GM20000 (cell line): Measurements from ENCODE around the gene ZNF772.

ENCODE experiments used
- DNase-seq: peaks from one replicate; pipeline ENCODE4 v3.0.0; 2012; ENCODE audit warnings: low spot score
- TF ChIP-seq, protein P1 (sequence below): IDR thresholded peaks from 2 replicates; pipeline ENCODE4 v1.5.1; 2012; ENCODE audit warnings: mild to moderate bottlenecking, control low read depth; ENCODE audit errors: extremely low read depth, missing control alignments

Gene ZNF772

DNA sequence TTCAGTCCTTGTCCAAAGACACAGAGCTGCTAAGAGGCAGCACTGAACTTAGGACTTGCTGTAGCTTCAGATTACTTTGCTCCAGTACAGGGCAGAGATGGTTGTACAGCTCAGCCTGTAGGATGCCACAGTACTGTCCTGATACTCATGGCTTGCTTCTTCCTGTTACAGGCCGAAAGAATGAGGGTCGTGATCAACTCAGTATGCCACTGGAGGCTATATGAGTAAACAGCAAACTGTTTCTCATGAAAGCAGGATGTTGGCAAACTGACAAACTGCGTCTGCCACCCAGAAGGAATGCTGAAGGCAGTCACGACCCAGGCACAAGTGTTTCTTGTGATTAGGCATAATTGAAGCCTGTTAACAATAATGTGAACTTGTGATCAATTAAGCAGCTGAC is 39.4 kb downstream of the ZNF772 start:
- TF ChIP-seq, protein P1, sequence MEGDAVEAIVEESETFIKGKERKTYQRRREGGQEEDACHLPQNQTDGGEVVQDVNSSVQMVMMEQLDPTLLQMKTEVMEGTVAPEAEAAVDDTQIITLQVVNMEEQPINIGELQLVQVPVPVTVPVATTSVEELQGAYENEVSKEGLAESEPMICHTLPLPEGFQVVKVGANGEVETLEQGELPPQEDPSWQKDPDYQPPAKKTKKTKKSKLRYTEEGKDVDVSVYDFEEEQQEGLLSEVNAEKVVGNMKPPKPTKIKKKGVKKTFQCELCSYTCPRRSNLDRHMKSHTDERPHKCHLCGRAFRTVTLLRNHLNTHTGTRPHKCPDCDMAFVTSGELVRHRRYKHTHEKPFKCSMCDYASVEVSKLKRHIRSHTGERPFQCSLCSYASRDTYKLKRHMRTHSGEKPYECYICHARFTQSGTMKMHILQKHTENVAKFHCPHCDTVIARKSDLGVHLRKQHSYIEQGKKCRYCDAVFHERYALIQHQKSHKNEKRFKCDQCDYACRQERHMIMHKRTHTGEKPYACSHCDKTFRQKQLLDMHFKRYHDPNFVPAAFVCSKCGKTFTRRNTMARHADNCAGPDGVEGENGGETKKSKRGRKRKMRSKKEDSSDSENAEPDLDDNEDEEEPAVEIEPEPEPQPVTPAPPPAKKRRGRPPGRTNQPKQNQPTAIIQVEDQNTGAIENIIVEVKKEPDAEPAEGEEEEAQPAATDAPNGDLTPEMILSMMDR: no peak
- no peak for DNase-seq

DNA sequence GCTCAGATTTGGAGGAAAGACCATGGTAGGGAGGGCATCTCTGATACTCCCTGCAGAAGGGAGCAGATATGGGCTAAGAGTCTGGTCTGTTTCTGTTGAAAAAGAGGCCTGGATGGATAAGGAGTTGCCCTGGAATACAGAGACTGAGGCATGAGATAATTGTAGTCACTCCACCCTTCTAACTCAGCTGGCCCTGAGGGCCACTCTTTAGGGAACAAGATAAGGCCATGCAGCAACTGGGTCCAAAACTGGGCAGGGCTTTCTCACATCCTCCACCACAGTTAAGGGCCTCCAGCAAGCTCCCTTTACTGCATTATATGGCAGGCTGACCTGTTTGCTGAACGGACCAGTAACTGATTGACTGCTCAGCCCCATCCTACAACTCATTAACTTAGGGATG is 40.9 kb downstream of the ZNF772 start:
- DNase-seq: no peak

DNA sequence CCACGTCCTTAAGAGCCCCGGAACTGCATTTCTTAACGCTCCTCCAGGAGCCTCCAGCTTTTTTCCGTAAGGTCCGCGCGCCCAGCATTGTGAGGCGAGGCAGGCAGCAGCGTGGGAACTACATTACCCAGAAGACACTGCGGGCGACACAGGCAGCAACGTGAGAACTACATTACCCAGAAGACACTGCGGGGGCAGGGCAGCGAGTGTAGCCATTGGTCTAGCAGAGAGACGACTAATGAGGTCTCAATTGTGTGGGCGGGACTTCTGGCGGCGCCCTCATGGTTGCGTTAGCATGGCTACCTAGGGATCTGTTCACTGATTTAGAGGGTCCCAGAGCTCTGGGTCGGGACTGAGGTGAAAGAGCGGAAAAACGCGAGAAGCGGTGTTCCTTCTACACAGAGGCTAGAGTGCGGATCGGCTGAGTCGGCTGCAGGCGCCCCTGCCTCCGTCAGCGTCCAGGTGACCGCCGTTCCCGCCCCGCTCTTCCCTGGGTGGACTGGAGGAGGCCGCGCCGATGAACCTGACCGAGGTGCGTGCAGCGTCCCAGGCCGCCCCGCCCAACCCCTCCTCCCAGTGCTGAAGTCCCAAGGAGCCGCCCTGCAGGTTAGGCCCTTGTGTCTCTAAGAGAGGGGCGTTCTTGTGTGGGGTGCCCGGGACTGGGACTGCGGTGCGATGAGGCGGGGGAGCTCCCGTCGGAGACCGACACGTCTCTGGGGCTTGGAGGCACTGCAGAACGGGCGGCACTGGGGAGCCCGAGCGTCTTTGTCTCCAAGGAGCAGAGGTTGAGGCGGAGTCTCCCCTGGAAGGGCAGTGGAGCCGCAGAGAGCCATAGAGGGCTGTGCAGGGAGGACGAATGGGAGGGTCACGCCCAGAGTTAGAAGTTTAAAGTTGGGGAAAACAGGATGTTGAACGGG is 42.0 kb downstream of the ZNF772 start, which contains the start of gene ZNF749:
Gene ZNF749, plus strand, starts transcription at position 264 of the 917 bp plus-strand sequence. Its CDS starts 254 bp downstream, at position 518.
- peak; percentile 95 for DNase-seq
- TF ChIP-seq, protein P1: no peak

More for the DNA sequence above, 40.9 kb downstream of the ZNF772 start:
- TF ChIP-seq, protein P1: no peak

DNA sequence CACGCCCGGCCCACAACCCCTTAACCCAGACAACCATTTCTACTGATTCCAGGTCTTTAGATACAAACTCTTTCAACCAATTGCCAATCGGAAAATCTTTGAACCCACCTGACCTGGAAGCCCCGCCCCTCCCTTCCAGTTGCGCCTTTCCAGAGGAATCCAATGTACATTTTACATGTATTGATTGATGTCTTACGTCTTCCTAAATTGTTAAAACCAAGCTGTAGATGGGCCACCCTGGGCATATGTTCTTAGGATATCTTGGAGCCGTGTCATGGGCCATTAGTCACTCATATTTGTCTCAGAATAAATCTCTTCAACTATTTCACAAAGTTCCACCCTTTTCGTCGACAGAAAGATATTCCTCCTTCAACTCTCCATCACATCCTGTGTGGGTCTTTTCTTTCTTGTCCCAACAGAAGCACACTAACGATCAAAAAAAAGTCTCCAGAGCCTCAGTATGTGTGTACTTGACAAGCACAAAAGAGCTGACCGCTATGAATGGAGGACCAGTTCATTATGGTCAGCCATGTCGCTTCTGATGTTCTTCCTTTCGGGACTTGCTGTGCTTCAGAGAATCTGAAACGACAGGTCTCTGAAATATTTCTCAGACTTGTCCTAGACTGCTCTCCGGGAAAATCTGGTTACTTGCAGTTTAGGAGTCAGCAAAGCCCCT is 42.8 kb downstream of the ZNF772 start:
- TF ChIP-seq, protein P1: no peak
- no peak for DNase-seq

DNA sequence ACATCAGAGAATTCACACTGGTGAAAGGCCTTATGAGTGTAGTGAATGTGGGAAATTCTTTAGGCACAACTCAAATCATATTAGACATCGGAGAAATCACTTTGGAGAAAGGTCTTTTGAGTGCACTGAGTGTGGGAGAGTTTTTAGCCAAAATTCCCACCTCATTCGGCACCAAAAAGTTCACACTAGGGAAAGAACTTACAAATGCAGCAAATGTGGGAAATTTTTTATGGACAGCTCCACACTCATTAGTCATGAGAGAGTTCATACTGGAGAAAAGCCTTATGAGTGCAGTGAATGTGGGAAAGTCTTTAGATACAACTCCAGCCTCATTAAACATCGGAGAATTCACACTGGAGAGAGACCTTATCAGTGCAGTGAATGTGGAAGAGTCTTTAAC is 56.3 kb downstream of the ZNF772 start:
- DNase-seq: no peak
- TF ChIP-seq, protein P1: no peak

DNA sequence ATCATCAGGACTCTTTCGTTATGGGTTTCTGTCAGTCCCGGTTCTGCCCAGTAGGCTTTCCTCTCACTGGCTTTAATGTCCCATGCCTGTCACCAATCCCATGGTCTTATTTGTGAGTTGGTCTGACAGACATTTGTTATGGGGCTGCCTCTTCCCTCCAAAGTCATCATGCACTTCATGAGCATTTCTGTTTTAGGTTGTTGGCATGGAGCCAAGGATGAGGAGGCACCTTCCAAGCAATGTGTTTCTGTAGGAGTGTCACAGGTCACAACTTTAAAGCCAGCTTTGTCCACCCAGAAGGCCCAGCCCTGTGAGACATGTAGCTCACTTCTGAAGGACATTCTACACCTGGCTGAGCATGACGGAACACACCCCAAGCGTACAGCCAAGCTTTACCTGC is 57.9 kb downstream of the ZNF772 start:
- TF ChIP-seq, protein P1: no peak
- DNase-seq: no peak
